GM12891 (cell line): ENCODE data around the gene KRT20.
A peak's percentile ranks its signal among the peaks of the same experiment; 100 is the strongest.

Experiments used
- PAX5 ChIP-seq: IDR thresholded peaks from 2 replicates; pipeline ENCODE4 v1.6.1; 2011; ENCODE audit warnings: low read length, moderate library complexity, mild to moderate bottlenecking; ENCODE audit not compliant: insufficient read depth, severe bottlenecking
- POLR2A ChIP-seq: IDR thresholded peaks from 2 replicates; pipeline ENCODE4 v1.6.1; 2011; ENCODE audit warnings: low read depth, low read length, control low read depth
- POLR2AphosphoS5 ChIP-seq: IDR thresholded peaks from 2 replicates; pipeline ENCODE4 v1.6.1; 2011; ENCODE audit warnings: low read depth, low read length, control low read depth
- POU2F2 ChIP-seq: IDR thresholded peaks from 2 replicates; pipeline ENCODE4 v1.6.1; 2011; ENCODE audit warnings: low read depth, mild to moderate bottlenecking, control low read depth, low read length, moderate library complexity
- SPI1 ChIP-seq: IDR thresholded peaks from 2 replicates; pipeline ENCODE4 v1.6.1; 2011; ENCODE audit warnings: low read depth, low read length, control low read depth
- TAF1 ChIP-seq: IDR thresholded peaks from 2 replicates; pipeline ENCODE4 v1.6.1; 2011; ENCODE audit warnings: low read depth, low read length, control low read depth

GRCh38 chr17:40910441-40910841 is 25.4 kb upstream of the KRT20 start:
- TF ChIP-seq POLR2AphosphoS5, result no peak
- no peak for TF ChIP-seq POLR2A
- TF ChIP-seq TAF1, result no peak
- TF ChIP-seq POU2F2, result no peak
- TF ChIP-seq PAX5, result no peak
- peak; percentile 42 for TF ChIP-seq SPI1
